Lower leg skin (tissue), 4 donors: ENCODE measurements around the gene RARRES2. TPM values are rescaled to one million over a fixed set of nuclear protein-coding genes. Genes with fewer than 3 reads are reported as not detected.
A peak's percentile ranks its signal among the peaks of the same experiment; 100 is the strongest.

Source experiments
- DNase-seq, 2 donors: peaks; one replicate each; pipeline ENCODE4 v3.0.0-alpha.2; 2019; ENCODE audit warnings: low spot score in 2 of 2
- H3K4me3 ChIP-seq: fragments of 200-600 bp; sonication (generic); 2 replicates; pipeline ENCODE4 v1.5.1; 2017; ENCODE audit warnings: mild to moderate bottlenecking, low read depth; ENCODE audit not compliant: poor library complexity, severe bottlenecking
- CTCF ChIP-seq, 3 donors: fragments of 450-650 bp; IDR thresholded peaks; one replicate each; pipeline ENCODE4 v1.5.1; 2016; ENCODE audit warnings: antibody characterized with exemption in 3 of 3, mild to moderate bottlenecking in 3 of 3, moderate library complexity in 2 of 3
- POLR2A ChIP-seq, 2 donors: fragments of 450-650 bp; IDR thresholded peaks; one replicate each; pipeline ENCODE4 v1.6.1; 2016 to 2017; ENCODE audit warnings: antibody characterized with exemption in 2 of 2, mild to moderate bottlenecking in 1 of 2, moderate library complexity in 1 of 2
- WGBS, 2 donors: methylation state at CpG; one replicate each; pipeline ENCODE4 v1.1.5; 2018; 5-methylcytosine and 5-hydroxymethylcytosine counted together
- intact Hi-C: fragments of 100-400 bp; cut with DNase I; formaldehyde crosslinking; loops from one replicate; pipeline ENCODE4 v1.15.0; 2023; ENCODE audit warnings: low total_unique reads
- total RNA-seq, 4 donors: library from RNA; depleted of rRNA; stranded (reverse); fragments of >200 nt; gene quantifications; one replicate each; pipeline ENCODE4 v1.1.0, GENCODE V29; 2016

Gene RARRES2
- total RNA-seq, 4 donors from 2014 or later = 9.8 to 30.0 (median 16.8) TPM

GRCh38 chr7:150370612-150371071 is 29.2 kb upstream of the RARRES2 start:
- H3K4me3 ChIP-seq = no peak overlapping the region
- no peak for DNase-seq
- intact Hi-C loops = no loop called here
- no peak for TF ChIP-seq POLR2A (IDR thresholded peaks at IDR 0.05)
- TF ChIP-seq CTCF (IDR thresholded peaks at IDR 0.05) = no peak
- 80 to 83% methylated on average over 3 of the region's 3 CpGs for WGBS, 2 donors

GRCh38 chr7:150369748-150370501 is 28.5 kb upstream of the RARRES2 start:
- 39 to 51% methylated on average over 15 to 20 of the region's 23 CpGs for WGBS, 2 donors
- no peak for DNase-seq
- intact Hi-C loops = no loop called here
- H3K4me3 ChIP-seq = no peak overlapping the region
- TF ChIP-seq CTCF (IDR thresholded peaks at IDR 0.05) (no peak), POLR2A (IDR thresholded peaks at IDR 0.05) (no peak)

GRCh38 chr7:150368884-150369747 is 27.7 kb upstream of the RARRES2 start:
- TF ChIP-seq POLR2A (IDR thresholded peaks at IDR 0.05) (no peak), CTCF (IDR thresholded peaks at IDR 0.05) (no peak)
- peak in 1 of 2 donors; percentile 39 for DNase-seq
- intact Hi-C loops = no loop called here
- WGBS, 2 donors = 1% methylated on average over 26 to 49 of the region's 58 CpGs
- H3K4me3 ChIP-seq = peak overlapping the region; percentile 81

- peak within 1 kb of the TSS; percentile 81 for H3K4me3 ChIP-seq
- no peak for TF ChIP-seq POLR2A (IDR thresholded peaks at IDR 0.05)
- intact Hi-C loops = no loop called here
- WGBS, 2 donors = 1% methylated on average over 32 to 36 of the region's 85 CpGs
- peak; percentile 85 to 98 for DNase-seq
Measured at GRCh38 chr7:150368096-150368883, 26.9 kb upstream of the RARRES2 start, which contains the start of gene REPIN1. Gene REPIN1, plus strand, starts transcription at chr7:150368822. Its CDS starts 890 bp downstream, at chr7:150369712.

GRCh38 chr7:150367677-150368095 is 26.3 kb upstream of the RARRES2 start:
- intact Hi-C loops = no loop called here
- 25 to 33% methylated on average over 8 of the region's 8 CpGs for WGBS, 2 donors
- no peak for DNase-seq
- TF ChIP-seq POLR2A (IDR thresholded peaks at IDR 0.05) (no peak), CTCF (IDR thresholded peaks at IDR 0.05) (no peak)
- H3K4me3 ChIP-seq = no peak overlapping the region
